Measurements from ENCODE around the gene CTNNA3.

The CTNNA3 gene

GRCh38 chr10:67725567-67725966 is 29.6 kb upstream of the CTNNA3 start (continued):
- TF ChIP-seq ZFP3 (tag by site-specific recombination; IDR thresholded peaks at IDR 0.05; ENCODE audit: low read depth) (no peak), CTCF (tag by site-specific recombination; IDR thresholded peaks at IDR 0.05) (no peak), ZNF416 (tag by site-specific recombination; IDR thresholded peaks at IDR 0.05) (no peak), ZNF140 (tag by site-specific recombination; IDR thresholded peaks at IDR 0.05) (no peak)

GRCh38 chr10:67723601-67724000 is 27.6 kb upstream of the CTNNA3 start:
- CTCF ChIA-PET, result interaction anchor here (0.6 to 2.2 kb wide), 4 partner anchors 26 to 347 kb away, joined by 5 to 10 read pairs (median 6); no protein-coding TSS in a partner anchor
- no peaks in the 10 kb centered on the region for H3K36me3 ChIP-seq (ENCODE audit: control insufficient read depth in 2 of 2, insufficient read depth in 1 of 2, low read length in 2 of 2)
- POLR2A ChIA-PET, result no interaction called here
- no peak overlapping the region for H3K4me3 ChIP-seq (ENCODE audit: low read depth, low read length)
- H3K27ac ChIP-seq (ENCODE audit: extremely low read depth, low read depth, low read length), result no peak overlapping the region
- TF ChIP-seq ZNF394 (tag by site-specific recombination; IDR thresholded peaks at IDR 0.05; ENCODE audit: borderline replicate concordance) (no peak), KLF1 (tag by site-specific recombination; IDR thresholded peaks at IDR 0.05) (no peak), ZNF677 (tag by site-specific recombination; IDR thresholded peaks at IDR 0.05) (no peak), ZNF248 (tag by site-specific recombination; IDR thresholded peaks at IDR 0.05) (no peak), ZNF76 (tag by site-specific recombination; IDR thresholded peaks at IDR 0.05; ENCODE audit: borderline replicate concordance, low read depth) (no peak)
- H3K9me3 ChIP-seq (ENCODE audit: control insufficient read depth, insufficient read depth, low read depth, low read length), result no peaks in the 10 kb centered on the region
- no peaks in the 10 kb centered on the region for H3K4me1 ChIP-seq (ENCODE audit: control insufficient read depth, insufficient read depth, low read length)

GRCh38 chr10:67722113-67722512 is 26.1 kb upstream of the CTNNA3 start:
- no peak for TF ChIP-seq ZNF114 (tag by site-specific recombination; IDR thresholded peaks at IDR 0.05)
- no peak for TF ChIP-seq ZNF26 (tag by site-specific recombination; IDR thresholded peaks at IDR 0.05)
- no peak for TF ChIP-seq ZNF10 (tag by site-specific recombination; IDR thresholded peaks at IDR 0.05)
- no peak for TF ChIP-seq ZBTB26 (tag by site-specific recombination; optimal IDR thresholded peaks at IDR 0.05)
- TF ChIP-seq KLF8 (tag by site-specific recombination; IDR thresholded peaks at IDR 0.05), result no peak
- TF ChIP-seq ZSCAN5A (tag by site-specific recombination; IDR thresholded peaks at IDR 0.05), result no peak
- no peaks in the 10 kb centered on the region for H3K36me3 ChIP-seq (ENCODE audit: control insufficient read depth in 2 of 2, insufficient read depth in 1 of 2, low read length in 2 of 2)
- CTCF ChIA-PET, result interaction anchor here (2.2 kb wide), 1 partner anchor 25 kb away, joined by 10 read pairs; no protein-coding TSS in a partner anchor
- POLR2A ChIA-PET, result no interaction called here
- no peak overlapping the region for H3K27ac ChIP-seq (ENCODE audit: extremely low read depth, low read depth, low read length)
- H3K4me1 ChIP-seq (ENCODE audit: control insufficient read depth, insufficient read depth, low read length), result no peaks in the 10 kb centered on the region
- no peaks in the 10 kb centered on the region for H3K9me3 ChIP-seq (ENCODE audit: control insufficient read depth, insufficient read depth, low read depth, low read length)
- no peak overlapping the region for H3K4me3 ChIP-seq (ENCODE audit: low read depth, low read length)
